Superior temporal gyrus (tissue), 1 donor: ENCODE measurements around the gene RAB30.
"Not testable (repeated sequence)": the region's sequence is repeated elsewhere in the genome, so short reads cannot be mapped to it uniquely, and the experiment has no call there.

Experiments used
- DNase-seq: peaks from one replicate; pipeline ENCODE4 v3.0.0-alpha.2; 2016; ENCODE audit errors: extremely low spot score

Gene RAB30

GRCh38 chr11:82981852-82982251 lies 89.8 kb downstream of the RAB30 start:
- no peak for DNase-seq

- DNase-seq = no peak
These were observed 90.8 kb downstream of the RAB30 start for GRCh38 chr11:82980947-82981346.

GRCh38 chr11:82980292-82980691 lies 91.4 kb downstream of the RAB30 start:
- no peak for DNase-seq

GRCh38 chr11:82979824-82980223 lies 91.9 kb downstream of the RAB30 start:
- DNase-seq = no peak

DNA sequence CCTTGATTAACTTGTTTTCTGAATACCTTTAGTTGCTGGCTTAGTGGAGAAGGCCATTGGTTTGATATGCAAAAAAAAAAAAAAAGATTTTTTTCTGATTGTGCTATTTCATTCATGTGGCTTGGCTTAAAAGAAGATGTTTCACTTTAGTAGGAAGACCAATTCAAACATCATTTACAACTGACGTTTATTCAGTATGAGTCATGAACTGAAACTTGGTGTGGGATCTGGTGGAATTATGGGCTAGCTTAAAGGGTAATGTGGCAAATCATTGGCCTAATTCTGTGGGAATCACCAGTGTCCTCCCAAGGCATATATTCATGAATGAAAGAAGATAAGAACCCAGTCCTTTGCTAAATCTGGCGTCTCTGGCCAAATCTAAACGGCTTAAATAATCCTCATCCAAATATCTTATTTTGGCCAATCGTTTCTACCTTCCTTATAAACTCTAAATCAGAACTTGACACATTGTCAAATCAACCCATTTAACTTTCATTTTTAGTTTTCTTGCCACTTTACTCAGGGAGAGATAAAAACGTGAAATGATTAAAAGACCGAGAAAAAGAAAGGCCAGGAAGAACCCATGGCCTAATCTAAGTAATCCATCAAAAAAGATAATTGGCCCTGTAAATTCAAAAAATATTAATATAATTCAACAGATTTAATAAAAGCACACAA lies 93.1 kb downstream of the RAB30 start:
- DNase-seq = no peak

DNA sequence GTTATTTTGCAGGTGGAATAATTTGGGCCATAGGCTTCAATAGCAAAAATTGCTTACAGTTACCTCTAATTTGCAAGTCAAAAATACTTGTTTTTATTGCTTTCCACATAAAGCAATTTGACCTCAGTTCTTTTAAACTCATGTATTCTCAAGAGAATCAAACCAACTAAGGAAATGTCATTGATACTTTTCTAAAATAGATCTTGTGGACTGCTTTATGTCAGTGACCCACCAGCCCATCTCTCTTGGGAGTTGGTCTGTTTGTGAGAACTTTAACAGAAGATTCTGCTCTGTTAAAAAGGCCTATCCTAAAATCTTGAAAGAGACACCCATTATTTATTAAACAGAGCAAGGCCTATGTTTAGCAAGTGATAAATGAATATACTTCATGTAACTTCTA lies 94.9 kb downstream of the RAB30 start:
- DNase-seq = no peak

GRCh38 chr11:82975882-82976281 lies 95.8 kb downstream of the RAB30 start:
- no peak for DNase-seq

GRCh38 chr11:82974851-82975250 lies 96.8 kb downstream of the RAB30 start:
- DNase-seq = no peak

- no peak for DNase-seq
These were observed 97.6 kb downstream of the RAB30 start for GRCh38 chr11:82974135-82974534.

- DNase-seq = no peak
These were observed 99.6 kb downstream of the RAB30 start for GRCh38 chr11:82972103-82972502.

DNA sequence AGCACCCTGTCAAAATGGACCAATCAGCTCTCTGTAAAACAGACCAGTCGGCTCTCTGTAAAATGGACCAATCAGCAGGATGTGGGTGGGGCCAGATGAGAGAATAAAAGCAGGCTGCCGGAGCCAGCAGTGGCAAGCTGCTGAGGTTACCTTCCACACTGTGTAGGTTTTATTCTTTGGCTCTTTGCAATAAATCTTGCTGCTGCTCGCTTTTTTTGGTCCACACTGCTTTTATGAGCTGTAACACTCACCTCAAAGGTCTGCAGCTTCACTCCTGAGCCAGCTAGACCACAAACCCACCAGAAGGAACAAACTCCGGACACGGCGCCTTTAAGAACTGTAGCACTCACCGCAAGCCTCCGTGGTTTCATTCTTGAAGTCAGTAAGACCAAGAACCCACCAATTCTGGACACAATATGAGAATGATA lies 100.2 kb downstream of the RAB30 start:
- not testable (repeated sequence) for DNase-seq

- not testable (repeated sequence) for DNase-seq
These were observed 101.1 kb downstream of the RAB30 start for GRCh38 chr11:82970507-82971083.

- no peak for DNase-seq
These were observed 101.9 kb downstream of the RAB30 start for GRCh38 chr11:82969811-82970210.

- no peak for DNase-seq
These were observed 104.3 kb downstream of the RAB30 start for GRCh38 chr11:82967381-82967780.

- not testable (repeated sequence) for DNase-seq
These were observed 109.7 kb downstream of the RAB30 start for GRCh38 chr11:82962021-82962420.

- DNase-seq = no peak
These were observed 110.9 kb downstream of the RAB30 start for GRCh38 chr11:82960779-82961143.

DNA sequence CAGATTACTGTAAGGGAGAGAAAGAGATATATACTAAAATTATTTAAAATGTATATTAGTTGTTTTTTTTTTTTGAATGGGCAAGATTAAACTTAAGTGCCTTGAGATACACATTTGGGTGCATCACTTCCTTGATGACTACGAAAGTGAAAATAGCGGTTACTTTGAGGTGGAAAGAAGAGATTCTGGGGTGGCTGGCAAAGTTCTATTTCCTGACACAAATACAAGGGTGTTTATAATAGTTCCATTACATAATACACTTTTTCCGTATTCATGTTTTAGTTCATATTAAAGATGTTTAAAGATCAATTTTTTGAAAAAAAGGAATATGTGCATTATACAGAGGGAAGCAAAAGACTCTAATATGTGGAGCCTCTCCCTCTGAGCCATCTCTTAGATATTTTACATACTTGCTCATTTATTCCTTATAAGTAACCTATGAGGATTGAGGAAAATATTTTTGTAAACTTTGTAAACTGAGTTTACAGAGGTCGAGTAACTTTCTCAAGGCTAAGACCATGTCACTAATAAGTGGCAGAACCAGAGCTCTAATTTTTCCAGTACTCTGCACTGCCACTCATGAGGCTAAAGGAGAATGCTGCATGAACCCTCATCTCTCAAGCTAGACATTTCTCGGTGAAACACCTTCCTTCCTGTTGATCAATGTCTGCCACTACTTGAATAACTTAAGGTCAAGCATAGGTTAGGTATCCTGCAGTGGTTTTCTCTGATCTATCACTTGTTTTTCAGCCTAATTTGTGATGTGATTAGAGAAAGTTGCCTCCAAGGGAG lies 111.5 kb downstream of the RAB30 start:
- DNase-seq = no peak

DNA sequence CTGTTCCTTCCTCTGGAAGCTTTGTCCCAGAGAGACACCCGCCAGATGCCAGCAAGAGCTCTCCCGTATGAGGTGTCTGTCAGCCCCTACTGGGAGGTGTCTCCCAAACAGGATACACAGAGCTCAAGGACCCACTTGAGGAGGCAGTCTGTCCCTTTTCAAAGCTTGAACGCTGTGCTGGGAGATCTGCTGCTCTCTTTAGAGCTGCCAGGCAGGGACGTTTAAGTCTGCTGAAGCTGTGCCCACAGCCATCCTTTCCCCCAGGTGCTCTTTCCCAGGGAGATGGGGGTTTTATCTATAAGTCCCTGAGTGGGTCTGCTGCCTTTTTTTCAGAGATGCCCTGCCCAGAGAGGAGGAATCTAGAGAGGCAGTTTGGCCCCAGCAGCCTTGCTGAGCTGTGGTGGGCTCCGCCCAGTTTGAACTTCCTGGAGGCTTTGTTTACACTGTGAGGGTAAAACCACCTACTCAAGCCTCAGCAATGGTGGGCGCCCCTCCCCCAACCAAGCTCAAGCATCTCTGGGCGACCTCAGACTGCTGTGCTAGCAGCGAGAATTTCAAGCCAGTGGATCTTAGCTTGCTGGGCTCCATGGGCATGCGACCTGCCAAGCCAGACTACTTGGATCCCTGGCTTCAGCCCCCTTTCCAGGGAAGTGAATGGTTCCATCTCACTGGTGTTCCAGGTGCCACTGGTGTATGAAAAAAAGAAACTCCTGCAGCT lies 115.8 kb downstream of the RAB30 start:
- not testable (repeated sequence) for DNase-seq

DNA sequence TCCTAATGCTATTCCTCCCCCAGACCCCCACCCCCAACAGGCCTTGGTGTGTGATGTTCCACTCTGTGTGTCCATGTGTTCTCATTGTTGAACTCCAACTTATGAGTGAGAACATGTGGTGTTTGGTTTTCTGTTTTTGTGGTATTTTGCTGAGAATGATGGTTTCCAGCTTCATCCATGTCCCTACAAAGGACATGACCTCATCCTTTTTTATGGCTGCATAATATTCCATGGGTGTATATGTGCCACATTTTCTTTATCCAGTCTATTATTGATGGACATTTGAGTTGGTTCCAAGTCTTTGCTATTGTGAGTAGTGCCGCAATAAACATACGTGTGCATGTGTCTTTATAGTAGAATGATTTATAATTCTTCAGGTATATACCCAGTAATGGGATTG lies 121.2 kb downstream of the RAB30 start:
- not testable (repeated sequence) for DNase-seq

DNA sequence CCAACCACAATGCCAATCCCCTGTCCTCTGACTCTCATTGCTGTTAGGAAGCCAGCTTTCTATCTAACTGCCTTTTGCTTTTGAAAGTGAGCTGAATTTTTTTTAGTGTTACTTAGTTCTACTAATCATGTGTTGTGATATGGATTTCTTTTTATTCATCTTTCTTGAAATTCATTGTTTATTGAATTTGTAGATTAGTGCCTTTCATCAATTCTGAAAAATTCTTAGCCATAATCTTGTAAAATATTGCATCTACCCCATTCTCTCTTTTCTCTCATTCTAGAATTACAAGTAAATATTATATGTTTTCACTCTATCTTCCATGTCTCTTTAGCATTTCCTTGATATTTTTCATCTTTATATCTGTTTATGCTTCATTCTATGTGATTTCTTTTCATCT lies 122.3 kb downstream of the RAB30 start:
- DNase-seq = no peak

- DNase-seq = no peak
These were observed 126.0 kb downstream of the RAB30 start for GRCh38 chr11:82945682-82946081.

GRCh38 chr11:82945041-82945440 lies 126.7 kb downstream of the RAB30 start:
- not testable (repeated sequence) for DNase-seq
